DMS79 treated with DMSO at 0.1 percent for 48 hours (cell line): ENCODE results near the gene TIMP2.
A peak's percentile ranks its signal among the peaks of the same experiment; 100 is the strongest.
"Not testable (repeated sequence)": the region's sequence is repeated elsewhere in the genome, so short reads cannot be mapped to it uniquely, and the experiment has no call there.

ENCODE experiments used
- DNase-seq: peaks from one replicate; lab custom pipeline; 2025; lab: John Stamatoyannopoulos, UW

Gene TIMP2

GRCh38 chr17:78925234-78925633 is at the start of gene TIMP2:
TSS of gene TIMP2 (minus strand) at chr17:78925387. CDS start at chr17:78925088, 299 bp downstream.
- peak; percentile 45 for DNase-seq

DNA sequence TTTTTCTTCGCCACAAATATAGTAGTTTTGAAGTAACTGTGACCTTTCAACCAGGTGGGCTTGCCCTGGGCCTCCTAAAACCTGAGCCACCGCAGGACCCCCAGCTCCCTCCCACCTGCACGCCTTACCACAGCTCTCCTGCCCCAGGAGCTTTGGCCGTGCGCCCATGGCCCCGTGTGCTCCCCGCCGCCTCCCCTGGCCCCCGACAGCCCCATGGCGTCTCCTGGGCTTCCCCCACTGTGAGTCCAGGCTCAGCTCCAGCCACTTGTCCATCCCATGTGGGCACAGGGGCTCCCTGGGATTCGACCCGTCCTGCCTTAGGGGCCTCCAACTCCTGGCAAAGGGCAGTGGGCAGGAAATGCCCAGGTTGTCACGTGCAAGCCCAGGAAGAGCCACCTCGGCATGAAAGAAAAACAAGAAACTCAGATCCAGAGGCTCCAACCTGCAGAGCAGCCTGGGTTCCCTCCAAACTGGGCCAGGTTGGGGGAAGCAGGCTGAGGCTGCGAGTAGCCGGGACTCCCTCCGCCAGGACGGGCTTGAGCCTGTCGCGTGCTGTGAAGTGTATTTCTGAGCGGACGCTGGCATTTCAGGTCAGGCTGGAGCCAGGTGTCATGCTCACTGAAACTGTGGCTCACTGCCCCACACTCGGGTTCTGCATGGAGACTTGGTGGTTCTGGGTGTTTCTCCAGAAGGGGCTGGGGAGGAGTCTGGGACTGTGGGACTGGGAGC is 48.8 kb upstream of the TIMP2 start:
- no peak for DNase-seq

DNA sequence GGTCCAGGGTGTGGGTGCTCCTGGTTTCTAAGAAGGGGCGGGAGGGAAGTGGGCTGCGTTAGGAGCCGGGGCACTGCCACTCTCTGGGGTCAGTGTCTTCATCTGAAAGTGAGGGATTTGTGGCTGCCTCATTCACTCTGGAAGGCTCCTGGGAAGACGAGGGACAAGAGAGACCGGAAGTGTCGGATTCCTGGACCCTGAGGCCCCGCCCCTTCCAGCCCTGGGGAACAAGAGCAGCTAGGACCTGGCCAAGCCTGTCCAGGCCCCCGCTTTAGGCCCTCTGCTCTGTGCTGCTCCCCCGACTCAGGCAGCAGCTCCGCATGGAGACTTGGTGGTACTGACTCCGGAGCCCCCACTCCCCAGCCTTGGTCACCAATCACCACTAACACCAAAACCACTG is 48.0 kb upstream of the TIMP2 start:
- DNase-seq: no peak

DNA sequence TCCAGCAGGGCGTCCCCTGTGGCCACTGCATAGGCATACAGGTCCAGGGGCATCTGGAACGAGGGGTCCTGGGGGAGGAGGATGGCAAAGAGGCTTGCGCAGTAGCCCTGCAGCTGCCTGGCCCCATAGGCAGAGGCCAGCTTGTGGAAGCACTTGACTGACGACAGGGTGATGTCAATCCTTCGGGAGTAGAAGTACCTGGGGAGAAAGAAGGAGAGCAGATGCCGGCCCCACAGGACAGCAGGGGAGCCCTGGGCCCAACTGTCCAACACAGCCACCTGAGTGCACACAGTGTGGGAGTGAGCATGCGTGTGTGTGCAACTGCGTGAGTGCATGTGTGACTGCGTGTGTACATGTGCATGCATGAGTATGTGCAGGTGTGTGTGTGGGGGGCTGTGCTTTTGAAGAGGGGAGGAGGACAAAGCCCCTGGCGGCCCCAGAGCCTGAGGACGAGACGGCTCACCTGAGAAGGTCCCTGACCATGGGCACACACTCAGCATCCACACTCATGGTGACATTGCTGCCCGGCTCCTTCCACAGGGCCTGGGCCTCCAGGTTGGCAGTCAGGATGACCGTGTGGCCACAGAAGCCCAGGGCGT is 47.4 kb upstream of the TIMP2 start:
- DNase-seq: no peak

DNA sequence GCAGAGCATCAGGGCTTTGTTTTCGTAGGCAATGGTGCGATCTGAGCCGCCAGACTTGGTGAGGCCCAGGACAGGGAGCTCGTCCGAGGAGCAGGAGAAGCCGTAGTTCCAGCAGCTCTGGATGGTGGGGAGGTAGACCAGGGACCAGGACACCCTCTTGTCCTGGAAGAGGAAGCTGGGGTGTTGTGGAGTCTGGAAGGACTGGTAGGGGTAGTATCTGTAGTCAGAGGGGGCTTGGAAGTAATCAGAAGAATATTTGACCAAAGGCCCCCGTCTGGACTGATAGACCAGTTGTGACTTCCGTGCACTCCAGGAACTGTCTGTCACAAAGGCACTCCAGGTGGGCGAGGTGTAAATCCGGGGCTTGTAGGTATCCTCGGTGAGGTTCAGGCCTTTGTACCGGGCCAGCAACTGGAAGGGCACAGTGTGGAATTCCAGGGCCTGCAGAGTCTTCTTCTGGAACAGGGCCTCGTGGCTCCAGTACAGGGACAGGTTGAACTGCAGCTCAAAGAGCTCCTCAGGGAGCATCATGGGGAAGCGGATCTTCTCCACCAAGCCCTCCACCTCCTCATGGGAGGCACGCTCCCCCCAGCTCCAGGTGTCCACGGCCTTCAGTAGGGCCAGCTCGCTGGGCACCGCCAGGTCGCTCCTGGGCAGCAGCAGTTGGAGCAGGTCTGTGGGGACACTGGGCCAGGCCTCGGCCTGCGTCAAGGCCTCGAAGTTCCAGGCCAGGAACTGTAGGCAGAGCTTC is 46.7 kb upstream of the TIMP2 start:
- no peak for DNase-seq

DNA sequence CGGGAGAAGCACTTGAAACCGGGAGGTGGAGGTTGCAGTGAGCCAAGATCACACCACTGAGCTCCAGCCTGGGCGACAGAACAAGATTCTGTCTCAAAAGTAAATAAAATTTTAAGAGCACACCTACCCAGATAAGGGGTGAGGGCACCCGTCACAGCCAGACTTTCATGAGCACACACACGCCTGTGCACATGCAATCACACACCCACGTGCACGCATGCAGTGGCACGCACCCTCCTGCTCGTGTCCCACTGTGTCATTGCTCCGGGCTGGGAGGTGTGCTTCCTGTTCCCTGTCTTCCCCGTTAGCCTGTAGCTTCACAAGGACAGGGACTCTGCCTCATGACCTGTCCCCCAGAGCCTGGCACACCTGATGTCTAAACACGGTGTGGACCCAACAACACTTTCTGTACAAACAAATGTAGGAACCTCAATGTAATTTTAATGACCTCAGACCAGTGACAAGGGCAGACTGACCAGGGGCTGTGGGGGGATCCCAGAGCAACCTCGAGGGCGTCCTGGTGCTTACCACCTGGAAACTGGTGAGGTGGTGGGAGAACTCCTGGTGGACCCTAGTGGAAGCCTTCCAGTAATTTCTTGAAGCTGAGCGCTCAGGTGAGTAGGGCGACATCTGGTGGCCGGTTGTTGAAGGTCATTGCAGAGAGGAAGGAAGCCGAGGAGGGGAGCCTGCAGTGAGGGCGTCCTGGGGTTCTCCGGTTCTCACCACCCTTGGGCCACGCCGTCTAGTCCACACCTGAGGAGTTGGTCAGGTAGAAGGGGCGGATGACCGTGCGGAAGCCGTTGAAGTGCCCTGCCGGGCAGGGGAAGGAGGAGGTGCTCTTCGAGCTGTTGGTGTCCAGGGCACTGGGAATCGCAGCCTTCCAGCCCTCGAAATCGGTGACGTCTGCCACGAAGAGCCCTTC is 45.9 kb upstream of the TIMP2 start:
- DNase-seq: peak; percentile 16

GRCh38 chr17:78969865-78970264 is 44.7 kb upstream of the TIMP2 start:
- DNase-seq: no peak

DNA sequence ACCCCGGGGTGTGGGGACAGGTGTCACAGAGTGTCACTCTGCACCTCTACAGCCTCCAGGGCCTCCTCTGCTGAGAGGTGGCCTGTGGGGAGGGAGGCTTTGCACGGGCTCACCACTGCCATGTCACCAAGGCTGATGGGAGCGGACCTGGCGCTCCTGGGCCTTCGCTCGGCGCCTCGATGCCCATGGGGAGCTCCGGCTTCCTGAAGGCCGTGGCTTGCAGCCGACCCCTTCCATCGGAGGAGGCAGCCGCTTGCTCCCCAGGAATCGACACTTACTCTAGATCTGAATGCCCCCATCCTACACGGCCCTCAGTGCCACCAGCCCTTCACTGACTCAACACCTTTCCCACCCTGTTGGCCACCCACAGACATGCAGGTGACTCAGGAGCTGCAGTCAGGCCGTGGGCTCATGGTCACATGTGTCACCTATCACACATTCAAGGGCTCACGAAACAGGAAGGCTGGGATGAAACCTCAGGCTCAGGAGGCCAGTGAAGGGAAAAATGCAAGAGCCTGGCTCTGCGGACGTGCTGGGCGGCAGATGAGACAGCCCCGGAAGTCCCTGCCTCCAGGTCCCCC is 42.7 kb upstream of the TIMP2 start:
- no peak for DNase-seq

DNA sequence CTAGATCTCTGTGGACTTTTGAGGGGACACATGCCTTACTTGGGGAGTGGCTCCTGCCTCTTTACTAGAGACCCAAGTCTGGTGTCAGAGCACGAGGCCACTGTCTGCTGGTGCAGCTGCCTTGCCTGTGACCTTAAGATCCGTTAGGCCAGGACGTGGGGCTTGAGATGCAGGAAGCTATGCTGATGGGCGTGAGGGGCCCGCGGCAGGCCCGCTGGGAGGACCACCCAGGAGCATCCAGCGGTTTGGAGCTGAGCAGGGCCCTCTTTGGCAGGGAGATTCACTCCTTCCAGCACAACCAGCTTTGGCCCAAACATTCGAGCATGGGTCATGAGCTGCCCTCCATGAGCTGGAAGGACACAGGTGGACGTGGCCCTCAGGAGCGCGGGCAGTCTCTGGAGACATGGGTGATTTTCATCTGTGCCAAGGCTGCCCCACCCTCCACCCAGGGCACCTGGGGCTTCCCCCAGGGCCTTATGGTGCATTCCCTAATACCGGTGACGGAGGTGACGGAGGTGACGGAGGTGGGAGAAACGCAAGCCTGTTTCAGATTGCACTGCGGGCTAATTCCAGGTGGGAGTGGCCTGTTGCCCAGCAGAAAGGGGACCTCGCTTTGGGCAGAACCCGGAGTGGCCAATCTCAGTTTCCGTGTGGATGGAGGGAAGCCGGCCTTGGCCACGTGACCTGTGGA is 41.9 kb upstream of the TIMP2 start:
- DNase-seq: no peak

GRCh38 chr17:78966123-78966813 is 41.1 kb upstream of the TIMP2 start:
- no peak for DNase-seq

DNA sequence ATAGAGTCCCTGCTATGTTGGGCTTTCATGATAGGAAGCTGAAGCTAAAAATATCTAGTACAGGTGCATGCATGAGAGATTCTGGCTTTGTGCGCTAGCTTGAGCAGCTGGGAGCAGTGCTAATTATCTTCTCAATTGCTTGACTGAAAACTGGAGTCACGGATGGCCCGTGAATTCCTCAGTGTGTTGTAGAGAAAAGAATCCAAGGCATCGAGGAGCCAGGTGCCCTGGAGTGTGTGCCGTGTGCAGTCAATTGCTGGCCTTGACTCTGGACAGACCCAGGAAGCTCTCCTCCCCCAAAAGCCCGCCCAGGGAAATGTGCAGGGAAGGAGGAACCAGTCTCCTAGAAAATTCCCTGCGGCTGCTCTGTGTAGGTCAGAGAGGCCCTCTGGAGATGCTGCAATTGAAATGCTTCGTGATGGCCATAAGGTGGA is 40.3 kb upstream of the TIMP2 start:
- DNase-seq: peak; percentile 39

GRCh38 chr17:78963378-78963777 is 38.2 kb upstream of the TIMP2 start:
- no peak for DNase-seq

DNA sequence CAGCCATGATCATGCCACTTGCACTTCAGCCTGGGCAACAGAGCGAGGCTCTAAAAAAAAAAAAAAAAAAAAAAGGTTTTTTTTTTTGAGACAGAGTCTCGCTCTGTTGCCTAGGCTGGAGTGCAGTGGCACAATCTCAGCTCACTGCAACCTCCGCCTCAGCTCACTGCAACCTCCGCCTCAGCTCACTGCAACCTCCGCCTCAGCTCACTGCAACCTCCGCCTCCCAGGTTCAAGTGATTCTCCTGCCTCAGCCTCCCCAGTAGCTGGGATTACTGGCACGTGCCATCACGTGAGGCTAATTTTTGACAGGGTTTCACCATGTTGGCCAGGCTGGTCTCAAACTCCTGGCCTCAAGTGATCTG is 37.8 kb upstream of the TIMP2 start:
- DNase-seq: not testable (repeated sequence)

- peak; percentile 13 for DNase-seq
Observed at GRCh38 chr17:78962345-78962983, 37.3 kb upstream of the TIMP2 start.

DNA sequence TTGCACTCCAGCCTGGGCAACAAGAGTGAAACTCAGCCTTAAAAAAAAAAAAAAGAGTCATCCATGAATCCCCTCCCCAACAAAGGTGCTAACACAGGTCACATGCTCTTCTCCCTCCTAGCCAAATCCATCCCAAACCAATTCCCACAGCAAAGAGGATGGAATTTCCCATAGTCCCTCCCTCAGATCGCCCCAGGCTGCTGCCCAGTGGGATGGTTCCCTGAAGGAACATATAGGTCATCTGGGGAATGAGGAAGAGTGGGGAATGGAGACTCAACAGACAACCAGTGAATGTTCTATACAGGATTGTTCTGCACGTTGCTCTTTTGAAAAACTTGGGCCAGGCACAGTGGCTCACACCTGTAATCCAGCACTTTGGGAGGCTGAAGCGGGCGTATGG is 36.4 kb upstream of the TIMP2 start:
- DNase-seq: no peak

DNA sequence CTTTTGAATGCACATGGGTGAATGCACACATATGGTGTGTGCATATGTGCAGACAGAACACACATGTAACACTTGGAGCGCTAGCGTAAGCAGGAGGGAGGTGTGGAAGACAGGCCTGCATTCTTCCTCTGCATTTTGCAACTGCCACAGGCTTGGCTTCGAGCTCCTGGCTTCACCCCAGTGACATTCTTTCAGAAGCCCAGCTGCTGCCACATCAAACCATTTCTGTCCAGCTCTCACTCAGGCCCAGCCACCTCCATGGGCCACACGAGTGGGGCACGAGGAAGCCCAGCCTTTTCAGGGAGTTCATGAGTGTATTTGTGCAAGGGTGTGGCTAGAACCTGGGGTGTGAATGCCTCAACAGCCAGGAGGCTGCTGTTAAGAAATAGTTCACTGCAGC is 35.7 kb upstream of the TIMP2 start:
- DNase-seq: no peak

- DNase-seq: no peak
Observed at GRCh38 chr17:78959803-78960202, 34.6 kb upstream of the TIMP2 start.

DNA sequence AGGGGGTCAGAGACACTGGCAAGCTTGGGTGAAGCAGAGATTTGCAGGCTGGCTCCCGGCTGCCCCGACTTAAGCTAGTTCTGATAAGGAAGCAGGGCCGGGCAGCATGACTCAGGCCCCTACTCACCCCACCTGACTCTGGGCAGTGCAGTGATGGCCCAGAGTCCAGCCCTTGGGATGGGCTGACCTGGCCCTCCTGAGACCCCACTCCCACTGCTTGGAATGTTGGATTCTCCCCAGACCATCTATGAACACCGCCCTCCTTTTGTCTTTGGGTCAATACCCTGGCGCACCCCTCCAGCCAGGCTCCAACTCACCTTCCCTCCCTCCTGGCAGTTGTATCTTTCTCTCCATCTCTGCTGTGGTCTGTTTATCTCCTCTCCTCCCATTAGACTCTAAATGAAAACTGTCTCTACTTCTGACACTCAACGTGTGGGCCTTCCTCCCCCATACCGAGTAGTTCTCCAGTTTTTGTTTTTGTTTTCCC is 33.5 kb upstream of the TIMP2 start:
- no peak for DNase-seq

DNA sequence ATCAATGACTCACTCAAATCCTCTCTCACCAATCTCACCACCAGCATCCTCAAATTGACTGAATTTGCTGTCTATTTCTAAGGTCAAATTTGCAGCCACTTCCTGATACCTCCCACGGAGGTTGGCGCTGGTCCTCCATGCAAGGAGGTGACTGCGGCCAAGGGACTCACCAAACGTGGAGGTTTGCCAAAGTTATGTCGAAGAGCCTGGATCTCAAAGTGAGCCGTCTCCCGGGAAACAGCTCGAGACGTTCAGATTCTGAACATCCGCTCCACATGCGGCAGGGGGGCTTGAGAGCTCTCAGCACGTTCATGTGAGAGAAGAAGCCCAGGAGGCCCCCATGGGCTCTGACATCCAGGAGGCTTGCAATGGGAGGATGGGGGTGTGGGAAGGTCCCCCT is 31.9 kb upstream of the TIMP2 start:
- peak; percentile 32 for DNase-seq

- no peak for DNase-seq
Observed at GRCh38 chr17:78956254-78956653, 31.1 kb upstream of the TIMP2 start.
